Mammary epithelial cell (primary cell): ENCODE results near the gene C2CD5.

Experiments used
- EZH2 ChIP-seq: IDR thresholded peaks from 2 replicates; pipeline ENCODE4 v1.6.1; 2012; ENCODE audit warnings: low read length, inconsistent platforms, borderline replicate concordance
- TF ChIP-seq, protein P1 (sequence below), 2 donors: IDR thresholded peaks in 1 of 2; conservative IDR thresholded peaks in 1 of 2; 2 replicates each; pipeline ENCODE4 v1.5.1; 2011 to 2012; ENCODE audit warnings: inconsistent platforms in 2 of 2, low read length in 2 of 2, mild to moderate bottlenecking in 2 of 2, control low read depth in 1 of 2, low read depth in 1 of 2; ENCODE audit not compliant: insufficient read depth in 1 of 2; ENCODE audit errors: extremely low read depth in 1 of 2

- no peak for TF ChIP-seq EZH2
- TF ChIP-seq, protein P1, sequence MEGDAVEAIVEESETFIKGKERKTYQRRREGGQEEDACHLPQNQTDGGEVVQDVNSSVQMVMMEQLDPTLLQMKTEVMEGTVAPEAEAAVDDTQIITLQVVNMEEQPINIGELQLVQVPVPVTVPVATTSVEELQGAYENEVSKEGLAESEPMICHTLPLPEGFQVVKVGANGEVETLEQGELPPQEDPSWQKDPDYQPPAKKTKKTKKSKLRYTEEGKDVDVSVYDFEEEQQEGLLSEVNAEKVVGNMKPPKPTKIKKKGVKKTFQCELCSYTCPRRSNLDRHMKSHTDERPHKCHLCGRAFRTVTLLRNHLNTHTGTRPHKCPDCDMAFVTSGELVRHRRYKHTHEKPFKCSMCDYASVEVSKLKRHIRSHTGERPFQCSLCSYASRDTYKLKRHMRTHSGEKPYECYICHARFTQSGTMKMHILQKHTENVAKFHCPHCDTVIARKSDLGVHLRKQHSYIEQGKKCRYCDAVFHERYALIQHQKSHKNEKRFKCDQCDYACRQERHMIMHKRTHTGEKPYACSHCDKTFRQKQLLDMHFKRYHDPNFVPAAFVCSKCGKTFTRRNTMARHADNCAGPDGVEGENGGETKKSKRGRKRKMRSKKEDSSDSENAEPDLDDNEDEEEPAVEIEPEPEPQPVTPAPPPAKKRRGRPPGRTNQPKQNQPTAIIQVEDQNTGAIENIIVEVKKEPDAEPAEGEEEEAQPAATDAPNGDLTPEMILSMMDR (conservative IDR thresholded peaks at IDR 0.05 in 1 of 2, IDR thresholded peaks at IDR 0.05 in 1 of 2; ENCODE audit: extremely low read depth in 1 of 2, insufficient read depth in 1 of 2, low read depth in 1 of 2, low read length in 2 of 2): no peak
Measured at GRCh38 chr12:22539055-22539454, 5.3 kb downstream of the C2CD5 start.
